GM21515 (cell line): ENCODE data around the gene CTU2.

Source experiments
- ATAC-seq: cut with Tn5 transposase; IDR thresholded peaks from one replicate; pipeline ENCODE4 v1.9.1; 2021; ENCODE audit not compliant: unreplicated experiment

The CTU2 gene

DNA sequence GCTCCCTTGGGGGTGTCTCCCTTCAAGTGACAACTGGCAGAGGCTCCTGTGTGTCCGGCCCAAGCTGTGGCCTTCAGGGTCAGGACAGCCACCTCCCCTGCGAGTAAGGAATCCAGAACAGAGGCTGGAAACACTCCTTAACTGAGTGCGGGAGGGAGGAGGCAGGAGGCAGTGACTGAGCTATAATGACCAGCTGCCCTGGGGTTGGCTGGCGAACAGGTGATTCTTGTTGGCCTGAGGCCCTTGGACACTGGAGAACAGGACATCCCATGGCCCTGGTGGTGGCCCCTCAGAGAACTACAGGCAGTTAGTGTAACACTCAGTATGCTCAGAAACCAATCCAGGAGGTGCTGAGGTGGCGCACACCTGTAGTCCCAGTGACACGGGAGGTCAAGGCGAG, 10.6 kb upstream of the CTU2 start:
- no peak for ATAC-seq

DNA sequence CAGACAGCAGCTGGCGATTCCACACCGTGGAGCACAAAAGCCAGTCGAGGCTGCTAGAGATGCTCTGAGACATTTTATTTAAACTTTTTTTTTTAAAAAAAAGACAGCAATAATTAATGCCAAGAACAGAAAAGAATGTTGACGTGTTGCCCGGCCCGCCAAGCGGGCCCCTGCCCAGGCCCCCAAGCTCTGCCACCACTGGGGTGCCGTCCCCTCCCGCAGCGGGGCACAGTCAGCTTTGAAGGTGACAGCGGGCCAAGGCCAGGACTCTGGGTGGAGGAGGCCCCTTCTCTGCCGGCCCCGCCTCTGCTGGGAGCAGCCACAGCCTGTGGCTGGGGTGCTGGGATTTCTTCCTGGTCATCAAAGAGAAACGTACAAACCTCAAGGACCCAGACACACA, 9.9 kb upstream of the CTU2 start:
- no peak for ATAC-seq

- no peak for ATAC-seq
Measured at GRCh38 chr16:88697116-88697830, 9.0 kb upstream of the CTU2 start.

- no peak for ATAC-seq
Measured at GRCh38 chr16:88697831-88698615, 8.3 kb upstream of the CTU2 start.

DNA sequence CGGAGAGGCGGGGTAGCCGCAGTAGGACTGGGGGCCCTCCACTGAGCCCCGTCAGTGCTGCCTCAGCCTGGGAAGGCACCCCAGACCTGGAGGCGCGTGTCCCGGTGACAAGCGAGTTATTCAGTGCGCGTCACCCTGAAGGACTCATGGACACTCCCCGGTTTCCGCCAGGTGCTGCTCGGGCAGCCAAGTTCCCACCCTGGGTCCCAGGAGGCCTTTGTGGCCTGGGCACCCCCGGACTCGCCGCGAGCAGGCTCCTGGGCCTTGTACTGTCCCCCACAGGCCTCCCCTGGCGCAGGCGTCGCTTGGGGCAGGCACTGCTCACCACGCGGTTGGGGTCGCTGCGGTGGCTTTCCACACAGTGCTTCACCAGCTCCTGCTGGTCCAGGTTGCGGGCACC, 7.7 kb upstream of the CTU2 start:
- ATAC-seq = no peak

GRCh38 chr16:88699180-88699579, 7.1 kb upstream of the CTU2 start:
- ATAC-seq = no peak

DNA sequence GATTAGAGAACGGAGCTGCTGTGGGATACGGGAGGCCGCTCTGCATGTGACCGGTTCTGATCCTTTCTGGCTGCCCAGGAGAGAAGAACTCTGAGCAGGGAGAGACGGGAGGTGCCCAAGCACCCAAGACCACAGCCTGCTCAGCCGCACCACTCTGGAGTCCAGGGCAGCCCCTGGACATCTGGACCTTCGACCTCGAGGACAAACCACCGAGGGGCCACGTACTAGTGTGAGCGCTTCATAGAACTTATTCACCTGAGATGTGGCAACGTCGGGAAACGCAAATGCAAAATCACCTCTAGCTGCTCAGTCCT, 6.0 kb upstream of the CTU2 start:
- no peak for ATAC-seq

GRCh38 chr16:88700636-88701482, 5.4 kb upstream of the CTU2 start:
- ATAC-seq = peak; percentile 52

- no peak for ATAC-seq
Measured at GRCh38 chr16:88701581-88702370, 4.5 kb upstream of the CTU2 start.

DNA sequence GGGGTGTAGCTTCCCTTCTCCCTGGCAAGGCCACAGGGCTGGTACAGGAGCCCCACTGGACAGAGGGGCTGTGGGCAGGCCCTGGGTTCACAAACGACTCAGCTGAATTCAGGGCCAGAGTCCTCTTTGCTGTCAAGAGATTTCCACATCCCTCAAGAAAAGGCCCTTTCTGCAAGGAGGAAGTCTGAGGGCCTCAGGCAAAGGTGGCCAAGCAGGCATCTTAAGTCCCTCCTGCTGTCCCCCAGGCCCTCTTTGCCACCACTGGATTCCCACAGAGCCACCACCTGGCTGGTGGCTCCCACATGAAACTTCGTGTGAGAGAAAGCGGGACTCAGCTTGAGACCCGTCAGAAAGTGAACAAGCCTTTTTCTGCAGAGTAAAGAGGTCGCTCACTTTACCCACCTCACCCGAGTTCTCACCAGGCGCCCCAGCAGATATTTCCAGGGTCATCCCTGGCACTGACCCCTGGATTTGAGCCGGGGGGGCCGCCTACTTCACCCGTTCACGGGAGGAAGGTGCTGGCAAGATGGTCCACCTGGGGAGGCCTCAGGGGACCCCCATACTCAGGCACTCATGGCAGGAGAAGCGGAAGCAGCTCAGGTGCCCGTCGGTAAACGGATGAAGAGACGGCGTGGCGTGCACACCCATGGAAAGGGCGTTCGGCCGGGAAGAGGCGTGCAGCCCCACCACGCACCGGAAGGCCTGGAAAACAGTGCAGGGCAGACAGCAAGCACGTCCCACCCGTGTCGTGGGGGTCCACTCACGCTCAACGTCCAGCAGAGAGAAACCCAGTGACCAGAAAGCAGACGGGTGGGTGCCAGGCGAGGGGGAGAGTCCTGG, 3.7 kb upstream of the CTU2 start:
- no peak for ATAC-seq

GRCh38 chr16:88703486-88704309, 2.6 kb upstream of the CTU2 start:
- ATAC-seq = no peak

DNA sequence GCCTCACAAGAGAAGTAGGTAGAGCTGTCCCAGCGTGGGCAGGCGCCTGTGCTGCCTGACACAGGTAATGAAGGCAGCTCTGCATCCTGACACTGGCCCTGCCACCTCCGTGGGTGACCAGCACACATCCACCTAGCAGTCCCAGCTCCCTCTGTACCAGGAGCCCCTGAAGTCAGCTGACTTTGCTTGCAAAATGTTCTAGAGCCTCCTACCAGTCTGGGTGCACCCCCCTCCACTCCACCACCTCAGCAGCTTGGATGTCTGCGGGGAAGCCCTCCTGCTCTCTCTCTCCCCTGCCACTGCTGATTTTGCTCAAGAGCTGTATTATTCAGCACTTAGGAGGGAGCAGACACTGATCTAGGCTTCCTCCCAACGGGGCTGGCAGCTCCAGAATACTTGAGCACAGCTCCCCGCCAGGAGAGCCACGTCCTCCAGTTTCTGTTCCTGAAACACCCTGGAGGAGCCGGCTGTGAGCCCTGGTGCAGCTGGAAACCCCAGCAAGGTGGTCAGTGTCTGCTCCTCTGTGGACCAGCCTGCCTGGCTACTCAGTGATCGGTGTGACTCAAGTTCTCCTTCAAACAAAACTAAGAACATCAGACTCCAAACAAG, 1.1 kb upstream of the CTU2 start:
- ATAC-seq = no peak

GRCh38 chr16:88705801-88706228, 488 bp upstream of the CTU2 start:
- ATAC-seq = peak; percentile 15

DNA sequence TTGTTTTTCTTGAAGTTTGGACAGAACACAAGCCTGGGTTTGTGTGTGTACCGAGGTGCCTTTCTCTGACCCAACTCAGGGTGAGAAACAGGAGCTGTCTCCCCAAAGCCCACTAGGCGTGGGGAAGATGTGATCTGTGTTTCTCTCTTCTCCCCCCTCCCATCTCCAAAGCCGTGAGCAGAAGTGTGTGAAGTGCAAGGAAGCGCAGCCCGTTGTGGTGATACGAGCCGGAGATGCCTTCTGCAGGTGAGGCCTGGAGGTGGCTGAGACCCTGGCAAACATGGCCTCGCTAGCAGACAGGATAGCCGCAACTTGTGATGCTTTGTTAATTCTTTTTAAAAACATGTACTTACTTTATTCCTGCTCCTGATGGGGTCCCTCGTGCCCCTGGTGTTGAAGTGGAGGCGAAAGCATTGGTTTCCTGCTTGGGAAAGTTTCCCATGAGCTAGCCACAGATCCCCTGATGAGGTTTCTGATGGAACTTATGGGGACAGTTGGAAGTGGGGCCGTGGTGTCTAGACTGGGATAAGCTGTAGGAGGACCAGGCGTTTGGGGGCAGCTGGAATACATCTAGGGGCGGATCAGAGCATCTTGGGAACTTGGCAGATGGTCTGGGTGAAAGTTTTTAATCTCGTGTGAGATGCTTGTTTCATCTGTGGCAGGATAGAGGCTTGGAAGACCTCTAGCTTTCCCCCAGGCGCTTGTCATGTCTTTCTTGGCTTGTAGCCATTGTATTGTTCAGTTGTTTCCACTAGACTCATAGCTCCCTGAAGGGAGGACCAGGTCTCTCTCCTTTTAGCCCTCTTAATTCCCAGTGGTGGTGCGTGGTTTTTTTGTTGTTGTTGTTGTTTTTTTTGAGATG, 893 bp downstream of the CTU2 start:
- ATAC-seq = no peak

DNA sequence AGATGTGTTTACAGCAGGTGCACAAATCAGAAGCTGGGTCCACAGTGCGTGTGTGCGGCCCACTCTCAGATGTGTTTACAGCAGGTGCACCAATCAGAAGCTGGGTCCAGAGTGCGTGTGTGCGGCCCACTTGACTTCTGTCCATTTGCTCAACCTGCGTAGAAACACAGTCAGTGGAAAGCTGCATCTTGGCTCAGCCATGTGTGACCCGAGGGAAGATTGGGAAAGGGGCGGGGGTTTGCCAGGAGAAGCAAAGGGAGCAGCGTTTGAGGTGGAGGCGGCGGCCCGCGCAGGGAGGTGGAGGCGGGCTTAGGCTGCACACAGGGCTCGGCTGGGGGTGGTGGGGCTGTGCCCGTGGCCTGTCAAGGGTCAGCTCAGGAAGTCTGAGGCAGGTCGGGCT, 4.3 kb downstream of the CTU2 start:
- no peak for ATAC-seq

DNA sequence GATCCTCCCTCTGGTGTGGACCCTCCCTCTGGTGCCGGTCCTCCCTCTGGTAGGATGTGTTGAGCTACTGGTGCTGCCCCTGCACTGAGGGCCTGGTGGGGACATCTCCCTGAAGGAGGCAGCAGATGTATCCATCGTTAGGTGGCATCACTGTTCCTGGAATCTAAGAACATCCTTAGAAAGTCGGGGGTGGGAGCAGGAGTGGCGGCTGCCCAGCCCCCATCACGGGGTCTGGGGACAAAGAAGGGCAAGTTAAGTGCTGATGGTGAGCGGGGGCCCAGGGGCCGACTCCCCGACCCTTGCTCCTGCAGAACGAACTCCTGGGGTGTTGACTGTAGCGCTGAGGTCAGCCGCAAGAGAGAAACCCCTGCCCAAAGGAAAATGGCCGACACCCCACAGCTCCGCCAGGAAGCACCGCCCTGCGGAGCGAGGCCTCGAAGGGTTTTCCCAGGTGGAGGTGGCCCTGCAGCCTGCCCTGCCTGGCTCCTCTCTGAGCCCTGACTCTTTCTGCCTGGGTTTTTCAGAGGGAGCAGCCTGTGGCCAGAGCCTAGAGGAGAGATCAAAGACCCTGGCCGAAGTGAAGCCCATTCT, 5.5 kb downstream of the CTU2 start:
- ATAC-seq = no peak

- ATAC-seq = no peak
Measured at GRCh38 chr16:88712362-88712979, 6.2 kb downstream of the CTU2 start.
